Measurements from ENCODE around the gene NDRG4. TPM values are rescaled to one million over a fixed set of nuclear protein-coding genes. Genes with fewer than 3 reads are reported as not detected.

The NDRG4 gene
- total RNA-seq, 1 donor from 2014 or later, result 128 TPM

DNA sequence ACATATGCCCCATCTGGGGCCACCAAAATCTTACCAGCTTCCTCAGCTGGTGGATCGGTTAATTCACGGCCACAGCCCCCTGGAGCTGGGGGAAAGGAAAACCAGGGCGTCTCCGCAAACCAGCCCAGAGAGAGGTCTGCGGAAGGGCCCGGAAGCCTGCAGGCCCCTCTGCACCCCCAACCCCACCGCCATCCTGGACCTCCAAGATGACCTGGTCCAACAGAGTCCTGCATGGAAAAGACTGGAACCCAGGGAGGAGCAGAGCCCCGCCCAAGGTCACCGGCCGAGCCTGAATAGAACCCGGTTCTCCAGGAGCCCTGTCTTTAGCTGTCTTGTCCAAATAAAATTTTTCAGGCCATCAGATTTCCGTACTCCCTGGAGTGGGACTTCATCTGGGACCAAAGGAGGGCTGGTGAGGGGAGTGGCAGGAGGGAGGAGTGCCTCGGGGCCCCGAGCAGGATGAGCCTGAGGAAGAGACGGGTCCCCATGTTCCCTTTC is 37.4 kb upstream of the NDRG4 start:
- DNase-seq (ENCODE audit: extremely low spot score in 2 of 2), result no peak
- no peak for TF ChIP-seq POLR2A (IDR thresholded peaks at IDR 0.05)
- no peak for TF ChIP-seq POLR2AphosphoS5 (IDR thresholded peaks at IDR 0.05; ENCODE audit: insufficient read depth in 1 of 2, low read depth in 1 of 2)
- TF ChIP-seq, protein P1, sequence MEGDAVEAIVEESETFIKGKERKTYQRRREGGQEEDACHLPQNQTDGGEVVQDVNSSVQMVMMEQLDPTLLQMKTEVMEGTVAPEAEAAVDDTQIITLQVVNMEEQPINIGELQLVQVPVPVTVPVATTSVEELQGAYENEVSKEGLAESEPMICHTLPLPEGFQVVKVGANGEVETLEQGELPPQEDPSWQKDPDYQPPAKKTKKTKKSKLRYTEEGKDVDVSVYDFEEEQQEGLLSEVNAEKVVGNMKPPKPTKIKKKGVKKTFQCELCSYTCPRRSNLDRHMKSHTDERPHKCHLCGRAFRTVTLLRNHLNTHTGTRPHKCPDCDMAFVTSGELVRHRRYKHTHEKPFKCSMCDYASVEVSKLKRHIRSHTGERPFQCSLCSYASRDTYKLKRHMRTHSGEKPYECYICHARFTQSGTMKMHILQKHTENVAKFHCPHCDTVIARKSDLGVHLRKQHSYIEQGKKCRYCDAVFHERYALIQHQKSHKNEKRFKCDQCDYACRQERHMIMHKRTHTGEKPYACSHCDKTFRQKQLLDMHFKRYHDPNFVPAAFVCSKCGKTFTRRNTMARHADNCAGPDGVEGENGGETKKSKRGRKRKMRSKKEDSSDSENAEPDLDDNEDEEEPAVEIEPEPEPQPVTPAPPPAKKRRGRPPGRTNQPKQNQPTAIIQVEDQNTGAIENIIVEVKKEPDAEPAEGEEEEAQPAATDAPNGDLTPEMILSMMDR (IDR thresholded peaks at IDR 0.05), result no peak
- peaks cover 16% of the 10 kb centered on the region for H3K4me1 ChIP-seq
- no peaks in the 10 kb centered on the region for H3K36me3 ChIP-seq
- peak overlapping the region in 1 of 2 donors; percentile 48 for H3K4me3 ChIP-seq
- no peaks in the 10 kb centered on the region for H3K27me3 ChIP-seq
- H3K9me3 ChIP-seq, result no peaks in the 10 kb centered on the region
- intact Hi-C loops (cut with DNase I), result no loop called here
- peak overlapping the region; percentile 87 for H3K27ac ChIP-seq

DNA sequence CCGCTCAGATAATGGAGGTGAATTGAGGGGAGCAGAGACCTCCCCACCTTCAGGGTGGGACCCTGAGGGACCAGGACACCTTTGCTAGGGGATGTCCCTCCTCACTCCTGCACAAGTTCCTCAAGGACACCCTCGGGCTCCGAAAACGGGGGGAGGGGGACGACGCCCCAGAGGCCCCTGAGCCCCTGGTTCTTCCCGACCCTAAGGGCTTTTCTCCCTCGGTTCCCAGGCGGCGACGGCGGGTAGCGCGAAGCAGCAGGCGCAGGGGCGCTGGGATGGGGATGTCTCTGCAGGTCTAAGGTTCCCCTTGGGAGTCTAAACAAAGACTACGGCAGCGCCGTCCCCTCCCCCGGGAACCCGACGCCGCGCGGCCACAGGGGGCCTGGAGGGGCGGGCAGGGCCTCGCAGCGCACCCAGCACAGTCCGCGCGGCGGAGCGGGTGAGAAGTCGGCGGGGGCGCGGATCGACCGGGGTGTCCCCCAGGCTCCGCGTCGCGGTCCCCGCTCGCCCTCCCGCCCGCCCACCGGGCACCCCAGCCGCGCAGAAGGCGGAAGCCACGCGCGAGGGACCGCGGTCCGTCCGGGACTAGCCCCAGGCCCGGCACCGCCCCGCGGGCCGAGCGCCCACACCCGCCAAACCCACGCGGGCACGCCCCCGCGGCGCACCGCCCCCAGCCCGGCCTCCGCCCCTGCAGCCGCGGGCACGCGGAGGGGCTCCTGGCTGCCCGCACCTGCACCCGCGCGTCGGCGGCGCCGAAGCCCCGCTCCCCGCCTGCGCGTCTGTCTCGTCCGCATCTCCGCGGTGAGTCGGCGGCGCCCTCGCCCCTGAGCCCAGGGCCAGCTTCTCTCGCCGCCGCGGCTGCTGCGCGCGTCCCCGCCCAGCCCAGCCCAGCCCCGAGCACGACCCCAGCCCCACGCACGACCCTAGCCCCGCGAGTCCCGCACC is 36.7 kb upstream of the NDRG4 start:
- H3K36me3 ChIP-seq, result no peaks in the 10 kb centered on the region
- peak overlapping the region; percentile 87 for H3K27ac ChIP-seq
- H3K4me3 ChIP-seq, result peak overlapping the region; percentile 48 to 67
- H3K27me3 ChIP-seq, result no peaks in the 10 kb centered on the region
- H3K4me1 ChIP-seq, result peaks cover 16% of the 10 kb centered on the region
- H3K9me3 ChIP-seq, result no peaks in the 10 kb centered on the region
- DNase-seq (ENCODE audit: extremely low spot score in 2 of 2), result no peak
- no peak for TF ChIP-seq POLR2AphosphoS5 (IDR thresholded peaks at IDR 0.05; ENCODE audit: insufficient read depth in 1 of 2, low read depth in 1 of 2)
- no peak for TF ChIP-seq POLR2A (IDR thresholded peaks at IDR 0.05)
- TF ChIP-seq, protein P1 (IDR thresholded peaks at IDR 0.05), result no peak
- intact Hi-C loops (cut with DNase I), result no loop called here

DNA sequence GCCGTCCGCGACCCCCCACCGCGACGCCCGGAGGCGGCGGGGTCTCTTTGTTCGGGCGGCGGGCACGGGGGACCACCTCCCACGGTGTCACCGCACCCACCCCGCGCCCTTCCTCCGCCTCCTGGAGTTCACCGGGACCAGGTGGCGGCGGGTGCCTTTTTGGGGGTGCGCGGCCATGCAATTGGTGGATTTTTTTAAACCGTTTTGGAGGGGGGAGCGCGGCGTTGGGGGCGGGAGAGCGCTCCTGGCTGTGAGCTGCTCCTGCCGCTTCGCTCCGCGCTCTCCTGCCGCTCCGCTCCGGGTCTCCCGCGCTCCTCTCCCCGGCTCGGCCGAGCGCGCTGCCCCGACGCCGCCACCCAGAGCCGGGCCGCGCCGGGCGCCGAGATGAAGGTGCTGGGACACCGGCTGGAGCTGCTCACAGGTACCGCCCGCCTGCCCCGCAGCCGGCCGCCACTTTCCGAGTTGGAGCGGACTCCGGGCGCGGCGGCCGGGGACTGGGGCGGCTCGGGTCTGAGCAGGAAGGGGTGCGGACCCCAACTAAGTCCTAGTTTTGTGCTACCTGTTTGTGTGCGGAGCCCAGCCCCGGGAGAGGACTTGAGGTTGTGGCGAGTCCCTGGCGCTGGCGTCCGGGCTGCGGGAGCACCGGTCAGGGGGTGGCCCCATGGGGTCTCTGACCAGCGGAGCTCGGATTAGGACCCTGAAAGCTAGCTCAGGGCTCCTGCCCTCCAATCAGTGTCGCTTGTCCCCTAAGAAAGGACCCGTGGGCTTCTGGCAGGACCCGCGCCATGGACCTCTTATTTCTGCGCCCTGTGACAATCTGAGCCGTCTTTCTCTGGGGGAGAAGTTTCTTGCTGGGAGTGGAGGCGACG is 35.7 kb upstream of the NDRG4 start:
- Histone ChIP-seq H3K27ac (peak overlapping the region; percentile 74), H3K36me3 (no peaks in the 10 kb centered on the region), H3K4me1 (peaks cover 22% of the 10 kb centered on the region), H3K4me3 (peak overlapping the region; percentile 48 to 67), H3K9me3 (no peaks in the 10 kb centered on the region), H3K27me3 (no peaks in the 10 kb centered on the region)
- intact Hi-C loops (cut with DNase I), result no loop called here
- TF ChIP-seq, protein P1 (IDR thresholded peaks at IDR 0.05), result no peak
- TF ChIP-seq POLR2A (IDR thresholded peaks at IDR 0.05) (no peak), POLR2AphosphoS5 (IDR thresholded peaks at IDR 0.05; ENCODE audit: insufficient read depth in 1 of 2, low read depth in 1 of 2) (no peak)
- DNase-seq (ENCODE audit: extremely low spot score in 2 of 2), result no peak

DNA sequence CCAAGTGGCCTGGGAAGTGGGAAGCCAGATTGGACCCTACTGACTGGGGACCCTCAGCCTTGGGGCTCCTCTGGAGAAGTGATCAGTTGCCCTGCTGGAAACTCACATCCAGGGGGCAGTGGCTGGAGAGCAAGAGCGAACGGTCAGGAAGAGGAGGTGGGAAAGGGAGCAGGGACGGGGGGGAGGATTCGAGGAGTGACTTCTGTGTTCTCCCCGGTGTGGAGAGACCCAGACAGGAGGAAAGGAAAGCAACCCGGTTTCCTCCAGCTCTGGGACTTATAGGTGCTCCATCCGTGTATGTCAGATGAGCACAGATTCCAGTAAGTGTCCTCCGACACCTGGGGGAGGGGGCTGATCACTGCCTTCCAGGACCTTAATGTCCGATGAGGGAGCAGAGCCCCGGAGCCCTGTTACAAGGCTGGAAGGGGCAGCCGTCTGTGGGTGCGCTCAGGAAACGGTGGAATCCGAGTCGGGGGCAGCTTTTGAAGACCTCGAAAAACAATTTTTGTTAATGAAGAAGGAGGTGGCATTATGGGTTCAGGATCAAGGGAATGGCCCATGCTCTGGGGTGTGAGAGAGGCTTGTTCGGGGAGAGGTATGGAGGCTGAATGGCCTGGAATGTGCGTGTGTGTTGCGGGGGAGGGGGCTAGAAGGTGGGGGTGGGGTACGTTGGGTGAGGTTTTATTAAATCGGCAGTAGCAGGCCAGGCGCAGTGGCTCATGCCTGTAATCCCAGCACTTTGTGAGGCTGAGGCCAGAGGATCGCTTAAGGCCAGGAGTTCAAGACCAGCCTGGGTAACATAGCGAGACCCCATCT is 34.8 kb upstream of the NDRG4 start:
- DNase-seq (ENCODE audit: extremely low spot score in 2 of 2), result no peak
- intact Hi-C loops (cut with DNase I), result no loop called here
- Histone ChIP-seq H3K9me3 (no peaks in the 10 kb centered on the region), H3K27me3 (no peaks in the 10 kb centered on the region), H3K4me1 (peaks cover 22% of the 10 kb centered on the region), H3K27ac (peak overlapping the region; percentile 74), H3K36me3 (no peaks in the 10 kb centered on the region), H3K4me3 (peak overlapping the region; percentile 48 to 67)
- TF ChIP-seq POLR2A (IDR thresholded peaks at IDR 0.05), result no peak
- TF ChIP-seq, protein P1 (IDR thresholded peaks at IDR 0.05), result no peak
- TF ChIP-seq POLR2AphosphoS5 (IDR thresholded peaks at IDR 0.05; ENCODE audit: insufficient read depth in 1 of 2, low read depth in 1 of 2), result no peak

All from vagina (tissue), 2 donors.